Stimulated activated CD4-positive, alpha-beta T cell treated with anti-CD3 and anti-CD28 coated beads, Interleukin-1b, Interleukin-23, amount 100 ng/mL, for 1 hour (primary cell): ENCODE data around the gene EXD1.
"Not testable (repeated sequence)": the region's sequence is repeated elsewhere in the genome, so short reads cannot be mapped to it uniquely, and the experiment has no call there.

Source experiments
- DNase-seq, 2 donors: peaks; one replicate each; pipeline ENCODE4 v3.0.0-alpha.2; 2020; ENCODE audit warnings: low read depth in 2 of 2

The EXD1 gene

GRCh38 chr15:41230650-41231421, at the start of gene EXD1, which contains the start of gene CHP1:
Gene EXD1 (minus strand): TSS chr15:41230757. CDS start chr15:41226575, 4,182 bp downstream.
Gene CHP1 (plus strand): TSS chr15:41231268. CDS start chr15:41231383, 115 bp downstream.
- peak; percentile 85 to 91 for DNase-seq

- DNase-seq: no peak
Measured at GRCh38 chr15:41279535-41280283, 49.2 kb upstream of the EXD1 start.

- DNase-seq: no peak
Measured at GRCh38 chr15:41278319-41278718, 47.8 kb upstream of the EXD1 start.

GRCh38 chr15:41276831-41277230, 46.3 kb upstream of the EXD1 start:
- DNase-seq: no peak

GRCh38 chr15:41269887-41270286, 39.3 kb upstream of the EXD1 start:
- no peak for DNase-seq

- no peak for DNase-seq
Measured at GRCh38 chr15:41263891-41264351, 33.4 kb upstream of the EXD1 start.

- DNase-seq: no peak
Measured at GRCh38 chr15:41262571-41262970, 32.0 kb upstream of the EXD1 start.

- not testable (repeated sequence) for DNase-seq
Measured at GRCh38 chr15:41260924-41261323, 30.4 kb upstream of the EXD1 start.

- DNase-seq: no peak
Measured at GRCh38 chr15:41259546-41260189, 29.1 kb upstream of the EXD1 start.

- no peak for DNase-seq
Measured at GRCh38 chr15:41258750-41259471, 28.4 kb upstream of the EXD1 start.

GRCh38 chr15:41256577-41257038, 26.1 kb upstream of the EXD1 start:
- no peak for DNase-seq

GRCh38 chr15:41256103-41256502, 25.5 kb upstream of the EXD1 start:
- DNase-seq: no peak

GRCh38 chr15:41254560-41254959, 24.0 kb upstream of the EXD1 start:
- DNase-seq: no peak

- no peak for DNase-seq
Measured at GRCh38 chr15:41251411-41251810, 20.9 kb upstream of the EXD1 start.

- DNase-seq: not testable (repeated sequence)
Measured at GRCh38 chr15:41250745-41251144, 20.2 kb upstream of the EXD1 start.

GRCh38 chr15:41241221-41241964, 10.8 kb upstream of the EXD1 start:
- DNase-seq: no peak

GRCh38 chr15:41238100-41238499, 7.5 kb upstream of the EXD1 start:
- DNase-seq: no peak

- DNase-seq: no peak
Measured at GRCh38 chr15:41235929-41236328, 5.4 kb upstream of the EXD1 start.

GRCh38 chr15:41235228-41235627, 4.7 kb upstream of the EXD1 start:
- not testable (repeated sequence) for DNase-seq

GRCh38 chr15:41233367-41233771, 2.8 kb upstream of the EXD1 start:
- DNase-seq: no peak
